ENCODE results near the gene ULK3. TPM values are rescaled to one million over a fixed set of nuclear protein-coding genes. Genes with fewer than 3 reads are reported as not detected.

The ULK3 gene
- total RNA-seq, 1 donor from 2014 or later = 34.1 TPM

- Histone ChIP-seq H3K4me3 (peak overlapping the region; percentile 89), H3K9me3 (replicated peaks) (no peaks in the 10 kb centered on the region), H3K36me3 (no peaks in the 10 kb centered on the region), H3K4me1 (peaks cover 55% of the 10 kb centered on the region), H3K27ac (replicated peaks) (peak overlapping the region; percentile 97), H3K27me3 (ENCODE audit: low read depth) (no peaks in the 10 kb centered on the region)
- TF ChIP-seq CTCF (IDR thresholded peaks at IDR 0.05; ENCODE audit: borderline replicate concordance) = no peak
- intact Hi-C loops (cut with micrococcal nuclease) = no loop called here
- no peak for DNase-seq
These were observed 29.7 kb upstream of the ULK3 start for GRCh38 chr15:74872702-74873035.

GRCh38 chr15:74870436-74871215, 27.7 kb upstream of the ULK3 start:
- Histone ChIP-seq H3K27me3 (ENCODE audit: low read depth) (no peaks in the 10 kb centered on the region), H3K4me3 (peak overlapping the region; percentile 46), H3K9me3 (replicated peaks) (no peaks in the 10 kb centered on the region), H3K4me1 (peaks cover 76% of the 10 kb centered on the region), H3K27ac (replicated peaks) (peak overlapping the region; percentile 97), H3K36me3 (no peaks in the 10 kb centered on the region)
- no peak for TF ChIP-seq CTCF (IDR thresholded peaks at IDR 0.05; ENCODE audit: borderline replicate concordance)
- intact Hi-C loops (cut with micrococcal nuclease) = no loop called here
- DNase-seq = no peak

GRCh38 chr15:74869726-74870407, 26.9 kb upstream of the ULK3 start:
- H3K9me3 ChIP-seq (replicated peaks) = no peaks in the 10 kb centered on the region
- peak overlapping the region; percentile 97 for H3K27ac ChIP-seq (replicated peaks)
- peak overlapping the region; percentile 46 for H3K4me3 ChIP-seq
- H3K4me1 ChIP-seq = peaks cover 79% of the 10 kb centered on the region
- intact Hi-C loops (cut with micrococcal nuclease) = no loop called here
- peak; percentile 80 for DNase-seq
- no peak for TF ChIP-seq CTCF (IDR thresholded peaks at IDR 0.05; ENCODE audit: borderline replicate concordance)
- H3K27me3 ChIP-seq (ENCODE audit: low read depth) = no peaks in the 10 kb centered on the region
- no peaks in the 10 kb centered on the region for H3K36me3 ChIP-seq

GRCh38 chr15:74869372-74869725, 26.4 kb upstream of the ULK3 start:
- DNase-seq = no peak
- Histone ChIP-seq H3K4me3 (peak overlapping the region; percentile 46), H3K4me1 (peaks cover 84% of the 10 kb centered on the region), H3K27ac (replicated peaks) (peak overlapping the region; percentile 97), H3K9me3 (replicated peaks) (no peaks in the 10 kb centered on the region), H3K36me3 (no peaks in the 10 kb centered on the region), H3K27me3 (ENCODE audit: low read depth) (no peaks in the 10 kb centered on the region)
- intact Hi-C loops (cut with micrococcal nuclease) = no loop called here
- TF ChIP-seq CTCF (IDR thresholded peaks at IDR 0.05; ENCODE audit: borderline replicate concordance) = no peak

- H3K36me3 ChIP-seq = no peaks in the 10 kb centered on the region
- no peak for DNase-seq
- no peak for TF ChIP-seq CTCF (IDR thresholded peaks at IDR 0.05; ENCODE audit: borderline replicate concordance)
- no peak overlapping the region for H3K4me3 ChIP-seq
- H3K9me3 ChIP-seq (replicated peaks) = no peaks in the 10 kb centered on the region
- intact Hi-C loops (cut with micrococcal nuclease) = no loop called here
- peak overlapping the region; percentile 97 for H3K27ac ChIP-seq (replicated peaks)
- H3K4me1 ChIP-seq = peaks cover 91% of the 10 kb centered on the region
- H3K27me3 ChIP-seq (ENCODE audit: low read depth) = no peaks in the 10 kb centered on the region
These were observed 25.1 kb upstream of the ULK3 start for GRCh38 chr15:74868059-74868458.

Measured in left ventricle myocardium inferior (tissue), 1 donor.